Effector memory CD8-positive, alpha-beta T cell (primary cell): Measurements from ENCODE around the gene DSPP.

Experiments
- ATAC-seq: fragments of 150-1000 bp; cut with Tn5 transposase; replicated peaks from 2 replicates; pipeline ENCODE4 v1.10.0; 2021; ENCODE audit warnings: mild to moderate bottlenecking, moderate library complexity
- DNase-seq, 3 experiments: peaks; one replicate each; pipeline ENCODE4 v3.0.0; 2021
- H3K27ac Mint-ChIP-seq, 2 donors: one replicate each; pipeline ENCODE4 v1.8.0; 2022; ENCODE audit warnings: mild to moderate bottlenecking in 2 of 2, mixed read lengths in 2 of 2, moderate library complexity in 2 of 2
- H3K27me3 Mint-ChIP-seq, 2 donors: one replicate each; pipeline ENCODE4 v1.8.0; 2022; ENCODE audit warnings: mixed read lengths in 2 of 2
- H3K36me3 Mint-ChIP-seq: one replicate; pipeline ENCODE4 v1.8.0; 2022; ENCODE audit warnings: mild to moderate bottlenecking, moderate library complexity, mixed read lengths; ENCODE audit not compliant: insufficient read depth
- H3K4me1 Mint-ChIP-seq, 2 donors: one replicate each; pipeline ENCODE4 v1.8.0; 2022; ENCODE audit warnings: low read depth in 2 of 2, mixed read lengths in 2 of 2
- H3K4me3 Mint-ChIP-seq, 2 donors: one replicate each; pipeline ENCODE4 v1.8.0; 2022; ENCODE audit warnings: mild to moderate bottlenecking in 2 of 2, mixed read lengths in 2 of 2, moderate library complexity in 2 of 2
- H3K9me3 Mint-ChIP-seq, 2 donors: one replicate each; pipeline ENCODE4 v1.8.0; 2022; ENCODE audit warnings: mixed read lengths in 2 of 2

DSPP gene

GRCh38 chr4:87589531-87589930 lies 18.8 kb upstream of the DSPP start:
- no peaks in the 10 kb centered on the region for H3K9me3 Mint-ChIP-seq
- H3K27me3 Mint-ChIP-seq, result peaks cover 7 to 8% of the 10 kb centered on the region in 2 donors
- H3K27ac Mint-ChIP-seq, result no peak overlapping the region
- DNase-seq, result no peak
- H3K4me3 Mint-ChIP-seq, result no peak overlapping the region
- ATAC-seq, result no peak
- H3K4me1 Mint-ChIP-seq, result no peaks in the 10 kb centered on the region
- H3K36me3 Mint-ChIP-seq, result no peaks in the 10 kb centered on the region

GRCh38 chr4:87592124-87592523 lies 16.2 kb upstream of the DSPP start:
- no peaks in the 10 kb centered on the region for H3K9me3 Mint-ChIP-seq
- peaks cover 4 to 8% of the 10 kb centered on the region in 2 donors for H3K27me3 Mint-ChIP-seq
- H3K27ac Mint-ChIP-seq, result no peak overlapping the region
- DNase-seq (no peak), ATAC-seq (no peak)
- H3K4me3 Mint-ChIP-seq, result no peak overlapping the region
- no peaks in the 10 kb centered on the region for H3K4me1 Mint-ChIP-seq
- peaks cover 2% of the 10 kb centered on the region for H3K36me3 Mint-ChIP-seq

- Mint-ChIP-seq H3K4me1 (no peaks in the 10 kb centered on the region), H3K36me3 (peaks cover 2% of the 10 kb centered on the region), H3K27ac (no peak overlapping the region), H3K4me3 (no peak overlapping the region), H3K9me3 (no peaks in the 10 kb centered on the region), H3K27me3 (peaks cover 0 to 28% of the 10 kb centered on the region in 2 donors)
- no peak for DNase-seq
- no peak for ATAC-seq
These were observed 7.0 kb upstream of the DSPP start for GRCh38 chr4:87601361-87601760.

DNA sequence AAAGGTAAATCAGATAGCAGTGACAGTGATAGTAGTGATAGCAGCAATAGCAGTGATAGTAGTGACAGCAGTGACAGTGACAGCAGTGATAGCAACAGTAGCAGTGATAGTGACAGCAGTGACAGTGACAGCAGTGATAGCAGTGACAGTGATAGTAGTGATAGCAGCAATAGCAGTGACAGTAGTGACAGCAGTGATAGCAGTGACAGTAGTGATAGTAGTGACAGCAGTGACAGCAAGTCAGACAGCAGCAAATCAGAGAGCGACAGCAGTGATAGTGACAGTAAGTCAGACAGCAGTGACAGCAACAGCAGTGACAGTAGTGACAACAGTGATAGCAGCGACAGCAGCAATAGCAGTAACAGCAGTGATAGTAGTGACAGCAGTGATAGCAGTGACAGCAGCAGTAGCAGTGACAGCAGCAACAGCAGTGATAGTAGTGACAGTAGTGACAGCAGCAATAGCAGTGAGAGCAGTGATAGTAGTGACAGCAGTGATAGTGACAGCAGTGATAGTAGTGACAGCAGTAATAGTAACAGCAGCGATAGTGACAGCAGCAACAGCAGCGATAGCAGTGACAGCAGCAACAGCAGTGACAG lies 6.1 kb downstream of the DSPP start:
- Mint-ChIP-seq H3K36me3 (no peaks in the 10 kb centered on the region), H3K4me3 (no peak overlapping the region), H3K4me1 (no peaks in the 10 kb centered on the region), H3K27ac (no peak overlapping the region), H3K27me3 (no peaks in the 10 kb centered on the region), H3K9me3 (no peaks in the 10 kb centered on the region)
- ATAC-seq, result no peak
- DNase-seq, result no peak

- DNase-seq (no peak), ATAC-seq (no peak)
- H3K27ac Mint-ChIP-seq, result no peak overlapping the region
- H3K27me3 Mint-ChIP-seq, result peaks cover 0 to 6% of the 10 kb centered on the region in 2 donors
- no peaks in the 10 kb centered on the region for H3K36me3 Mint-ChIP-seq
- H3K4me1 Mint-ChIP-seq, result no peaks in the 10 kb centered on the region
- H3K4me3 Mint-ChIP-seq, result no peak overlapping the region
- no peaks in the 10 kb centered on the region for H3K9me3 Mint-ChIP-seq
These were observed 7.9 kb downstream of the DSPP start for GRCh38 chr4:87616268-87616667.

GRCh38 chr4:87620086-87620485 lies 11.8 kb downstream of the DSPP start:
- Mint-ChIP-seq H3K4me3 (no peak overlapping the region), H3K9me3 (no peaks in the 10 kb centered on the region), H3K4me1 (no peaks in the 10 kb centered on the region), H3K27ac (no peak overlapping the region), H3K36me3 (no peaks in the 10 kb centered on the region), H3K27me3 (peaks cover 4 to 6% of the 10 kb centered on the region in 2 donors)
- ATAC-seq (no peak), DNase-seq (no peak)

DNA sequence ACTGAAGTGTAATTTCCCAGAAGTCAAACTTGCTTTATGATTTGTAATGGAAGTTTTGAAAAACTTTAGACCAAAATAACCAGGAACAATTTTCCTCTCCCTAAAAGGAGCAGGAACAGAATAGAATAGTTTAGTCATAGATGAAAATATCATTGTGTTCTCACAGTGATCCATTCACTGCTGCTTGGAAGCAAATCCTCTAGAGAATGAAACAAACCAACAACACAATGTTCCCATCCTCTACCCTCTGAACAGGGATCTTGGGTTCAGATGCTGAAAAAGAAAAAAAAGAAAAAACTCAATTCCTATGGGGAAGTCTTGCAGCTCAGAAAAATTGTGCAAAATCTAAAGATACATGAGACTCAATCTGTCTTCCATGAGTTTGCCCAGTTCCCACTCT lies 12.2 kb downstream of the DSPP start:
- no peak overlapping the region for H3K4me3 Mint-ChIP-seq
- ATAC-seq (no peak), DNase-seq (no peak)
- no peaks in the 10 kb centered on the region for H3K36me3 Mint-ChIP-seq
- H3K27me3 Mint-ChIP-seq, result peaks cover 4 to 6% of the 10 kb centered on the region in 2 donors
- no peaks in the 10 kb centered on the region for H3K9me3 Mint-ChIP-seq
- no peaks in the 10 kb centered on the region for H3K4me1 Mint-ChIP-seq
- no peak overlapping the region for H3K27ac Mint-ChIP-seq

- Mint-ChIP-seq H3K4me3 (no peak overlapping the region), H3K27ac (no peak overlapping the region), H3K36me3 (no peaks in the 10 kb centered on the region), H3K9me3 (no peaks in the 10 kb centered on the region), H3K4me1 (no peaks in the 10 kb centered on the region), H3K27me3 (peaks cover 4 to 6% of the 10 kb centered on the region in 2 donors)
- ATAC-seq (no peak), DNase-seq (no peak)
These were observed 14.0 kb downstream of the DSPP start for GRCh38 chr4:87622303-87622702.

DNA sequence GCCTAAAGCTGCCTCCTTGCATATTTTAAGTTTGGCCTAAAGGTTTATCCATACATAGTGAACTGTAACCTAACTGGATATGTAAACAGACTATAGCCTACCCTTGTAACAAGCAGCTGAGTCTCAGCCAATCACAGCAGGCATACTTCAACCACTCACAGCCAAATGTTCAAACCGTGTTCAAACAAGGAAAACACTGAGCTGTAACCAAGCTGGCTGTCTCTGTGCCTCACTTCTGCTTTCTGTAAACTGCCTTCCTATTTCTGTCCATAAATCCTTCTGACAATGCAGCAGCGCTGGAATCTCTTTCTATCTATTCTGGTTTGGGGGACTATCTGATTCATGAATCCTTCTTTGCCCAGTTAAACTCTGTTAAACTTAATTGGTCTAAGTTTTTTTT lies 16.4 kb downstream of the DSPP start:
- no peak for DNase-seq
- Mint-ChIP-seq H3K9me3 (peaks cover 0 to 3% of the 10 kb centered on the region in 2 donors), H3K27me3 (peaks cover 6 to 10% of the 10 kb centered on the region in 2 donors), H3K36me3 (no peaks in the 10 kb centered on the region), H3K4me3 (no peak overlapping the region), H3K27ac (no peak overlapping the region), H3K4me1 (no peaks in the 10 kb centered on the region)
- ATAC-seq, result no peak

- no peaks in the 10 kb centered on the region for H3K36me3 Mint-ChIP-seq
- no peaks in the 10 kb centered on the region for H3K4me1 Mint-ChIP-seq
These were observed 23.3 kb downstream of the DSPP start for GRCh38 chr4:87631668-87632067.

DNA sequence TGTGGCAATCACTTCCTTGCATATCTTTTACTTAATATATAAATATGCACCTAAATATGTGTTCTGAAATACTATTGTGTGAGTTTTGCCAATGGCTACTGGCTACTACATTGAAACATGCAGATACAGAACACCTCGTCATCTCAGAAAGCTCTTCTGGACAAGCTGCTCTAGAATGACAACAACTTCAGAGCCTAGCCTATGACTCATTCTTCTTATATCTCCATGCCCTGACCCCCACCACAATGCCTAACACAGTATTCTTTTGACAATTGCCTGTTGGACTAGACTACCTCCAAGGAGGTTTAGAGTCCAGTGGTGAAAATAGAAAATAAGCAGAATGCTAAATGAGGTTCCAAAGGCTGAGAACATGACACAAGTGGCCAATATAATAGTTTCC lies 24.1 kb downstream of the DSPP start:
- Mint-ChIP-seq H3K27me3 (peaks cover 6 to 11% of the 10 kb centered on the region in 2 donors), H3K4me1 (no peaks in the 10 kb centered on the region), H3K27ac (no peak overlapping the region), H3K36me3 (no peaks in the 10 kb centered on the region), H3K4me3 (no peak overlapping the region), H3K9me3 (peaks cover 0 to 3% of the 10 kb centered on the region in 2 donors)
- ATAC-seq, result no peak
- DNase-seq, result no peak

More at GRCh38 chr4:87631668-87632067, 23.3 kb downstream of the DSPP start:
- Mint-ChIP-seq H3K4me3 (no peak overlapping the region), H3K9me3 (peaks cover 0 to 3% of the 10 kb centered on the region in 2 donors), H3K27me3 (peaks cover 2 to 11% of the 10 kb centered on the region in 2 donors), H3K27ac (no peak overlapping the region)
- ATAC-seq (no peak), DNase-seq (no peak)

DNA sequence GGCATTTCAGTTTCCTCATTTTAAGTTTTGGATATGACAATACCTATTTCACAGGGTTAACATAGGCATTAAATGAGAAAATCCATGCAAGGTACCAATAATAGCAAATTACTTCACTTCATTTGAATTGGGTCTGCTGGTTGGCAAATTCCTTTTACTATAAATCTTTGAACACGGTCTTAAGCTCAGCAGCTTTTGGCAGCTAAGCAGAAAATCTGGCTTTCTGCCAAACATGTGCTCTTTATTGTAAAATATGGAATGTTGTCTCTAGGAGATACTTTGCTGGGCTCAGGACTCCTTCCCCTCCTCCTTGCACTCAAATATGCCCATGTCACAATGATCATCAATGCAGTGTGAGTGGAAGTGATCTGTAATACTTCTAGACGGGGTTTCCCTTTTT lies 24.9 kb downstream of the DSPP start:
- H3K27me3 Mint-ChIP-seq, result peaks cover 5 to 6% of the 10 kb centered on the region in 2 donors
- no peak overlapping the region for H3K4me3 Mint-ChIP-seq
- peaks cover 0 to 3% of the 10 kb centered on the region in 2 donors for H3K9me3 Mint-ChIP-seq
- H3K36me3 Mint-ChIP-seq, result no peaks in the 10 kb centered on the region
- no peak for DNase-seq
- ATAC-seq, result no peak
- H3K27ac Mint-ChIP-seq, result no peak overlapping the region
- no peaks in the 10 kb centered on the region for H3K4me1 Mint-ChIP-seq

GRCh38 chr4:87644286-87644685 lies 36.0 kb downstream of the DSPP start:
- Mint-ChIP-seq H3K27me3 (peaks cover under 1 to 9% of the 10 kb centered on the region in 2 donors), H3K4me3 (no peak overlapping the region), H3K27ac (no peak overlapping the region), H3K9me3 (no peaks in the 10 kb centered on the region), H3K4me1 (no peaks in the 10 kb centered on the region), H3K36me3 (no peaks in the 10 kb centered on the region)
- ATAC-seq (no peak), DNase-seq (no peak)

GRCh38 chr4:87649980-87650379 lies 41.7 kb downstream of the DSPP start, which contains the start of gene DMP1:
Gene DMP1 (plus strand): TSS chr4:87650280. CDS start chr4:87656493, 6,213 bp downstream.
- Mint-ChIP-seq H3K9me3 (no peaks in the 10 kb centered on the region), H3K27me3 (peaks cover 18 to 19% of the 10 kb centered on the region in 2 donors), H3K36me3 (no peaks in the 10 kb centered on the region), H3K27ac (no peak within 1 kb of the TSS), H3K4me3 (no peak within 1 kb of the TSS), H3K4me1 (no peaks in the 10 kb centered on the region)
- DNase-seq, result no peak
- ATAC-seq, result no peak
